Caco-2 (cell line): ENCODE results near the gene CNTNAP3B. TPM values are rescaled to one million over a fixed set of nuclear protein-coding genes. Genes with fewer than 3 reads are reported as not detected.
"Not testable (repeated sequence)": the region's sequence is repeated elsewhere in the genome, so short reads cannot be mapped to it uniquely, and the experiment has no call there.

ENCODE experiments used
- BruUV-seq: library from RNA; stranded (reverse); fragments of 400-500 nt; replicated peaks from 2 replicates; lab custom pipeline; 2021; lab: Mats Ljungman, UMichigan
- CTCF ChIA-PET: fragments of 300-600 bp; sonication (Branson Sonifier 250); formaldehyde crosslinking; loops from one replicate; lab custom pipeline; 2022; ENCODE audit warnings: antibody characterized with exemption; lab: Charles Lee
- POLR2A ChIA-PET: fragments of 300-600 bp; sonication (Branson Sonifier 250); formaldehyde crosslinking; loops from one replicate; lab custom pipeline; 2022; ENCODE audit warnings: antibody characterized with exemption; lab: Charles Lee
- DNase-seq, 2 experiments: peaks; one replicate each; pipeline versions ENCODE4 v3.0.0 to v3.0.0-alpha.2; 2020 to 2022
- H3K27me3 ChIP-seq: replicated peaks from 2 replicates; pipeline ENCODE4 v1.6.0; 2011; ENCODE audit warnings: low read length; ENCODE audit not compliant: control insufficient read depth, insufficient read depth
- H3K36me3 ChIP-seq: 2 replicates; pipeline ENCODE4 v1.5.1; 2011; ENCODE audit warnings: low read length; ENCODE audit not compliant: control insufficient read depth, insufficient read depth
- H3K4me1 ChIP-seq: fragments of 250-450 bp; sonication (Bioruptor Pico); 2 replicates; pipeline ENCODE4 v1.5.1; 2020; ENCODE audit warnings: mild to moderate bottlenecking
- H3K4me3 ChIP-seq: 2 replicates; pipeline ENCODE4 v1.5.1; 2011; ENCODE audit warnings: low read depth, mild to moderate bottlenecking, control low read depth, low read length
- H3K9me3 ChIP-seq: fragments of 250-450 bp; sonication (Bioruptor Pico); 2 replicates; pipeline ENCODE4 v1.5.1; 2020; ENCODE audit warnings: mild to moderate bottlenecking, moderate library complexity
- H3K27ac Mint-ChIP-seq: one replicate; pipeline ENCODE4 v1.8.0; 2022; ENCODE audit warnings: mixed read lengths; ENCODE audit not compliant: unreplicated experiment
- H3K27me3 Mint-ChIP-seq: one replicate; pipeline ENCODE4 v1.8.0; 2022; ENCODE audit warnings: mixed read lengths; ENCODE audit not compliant: insufficient read depth, unreplicated experiment
- H3K36me3 Mint-ChIP-seq: one replicate; pipeline ENCODE4 v1.8.0; 2022; ENCODE audit warnings: mild to moderate bottlenecking, mixed read lengths; ENCODE audit not compliant: insufficient read depth, unreplicated experiment
- H3K4me1 Mint-ChIP-seq: one replicate; pipeline ENCODE4 v1.8.0; 2022; ENCODE audit warnings: low read depth, mixed read lengths; ENCODE audit not compliant: unreplicated experiment
- H3K4me3 Mint-ChIP-seq: one replicate; pipeline ENCODE4 v1.8.0; 2022; ENCODE audit warnings: mild to moderate bottlenecking, moderate library complexity, mixed read lengths; ENCODE audit not compliant: unreplicated experiment
- H3K9me3 Mint-ChIP-seq: one replicate; pipeline ENCODE4 v1.8.0; 2022; ENCODE audit warnings: mixed read lengths; ENCODE audit not compliant: unreplicated experiment
- intact Hi-C: fragments of 100-400 bp; cut with micrococcal nuclease; formaldehyde crosslinking; loops from one replicate; pipeline ENCODE4 v1.10.0; 2022; ENCODE audit not compliant: unreplicated experiment
- total RNA-seq: library from RNA; stranded (reverse); gene quantifications from 2 replicates; pipeline ENCODE4 v1.2.3, GENCODE V29; 2022

The CNTNAP3B gene
- total RNA-seq, 1 experiment from 2014 or later, result not detected

DNA sequence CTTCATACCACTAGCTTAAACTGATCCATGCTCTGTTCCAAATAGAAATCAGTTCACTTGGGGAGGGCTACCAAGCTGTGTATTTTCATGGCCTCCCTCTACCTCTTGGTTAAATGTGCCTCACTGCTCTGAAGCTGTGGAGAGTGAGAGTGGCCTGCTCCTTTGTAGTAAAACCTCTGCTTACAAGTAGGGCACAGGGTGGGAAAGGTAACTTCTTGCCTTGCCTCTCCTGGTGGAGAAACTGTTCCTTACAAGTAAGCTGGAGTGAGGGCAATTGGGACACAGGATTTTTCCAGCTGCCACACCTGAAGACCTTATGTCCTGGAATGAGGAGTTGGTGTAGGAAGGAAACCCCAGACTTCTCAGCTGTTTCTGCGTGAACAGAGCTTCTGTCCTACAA, 211.9 kb downstream of the CNTNAP3B start:
- not testable (repeated sequence) for H3K4me1 Mint-ChIP-seq, H3K9me3 Mint-ChIP-seq, BruUV-seq

DNA sequence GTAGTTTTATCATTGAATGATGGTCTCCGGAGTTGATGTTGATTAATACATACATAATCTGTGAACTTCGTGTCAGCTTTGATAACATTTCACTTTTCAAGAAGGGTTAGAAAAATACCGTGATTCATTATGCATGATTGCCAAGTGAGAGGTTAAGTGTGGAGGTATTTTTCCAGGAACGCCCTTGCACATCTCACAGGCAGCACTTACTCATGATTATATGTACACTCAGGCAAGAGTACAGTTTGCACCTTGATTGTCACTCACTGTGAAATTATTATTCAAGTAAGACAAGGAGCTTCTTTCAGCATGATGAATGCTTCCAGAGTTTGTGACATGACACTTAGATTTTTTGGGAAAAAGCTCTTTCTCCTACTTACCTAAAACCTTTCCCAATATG, 223.7 kb downstream of the CNTNAP3B start:
- intact Hi-C loops, H3K4me1 Mint-ChIP-seq, H3K9me3 ChIP-seq: not testable (repeated sequence)

More for the DNA sequence above, 211.9 kb downstream of the CNTNAP3B start:
- H3K4me1 ChIP-seq, DNase-seq, H3K4me3 ChIP-seq, H3K27me3 ChIP-seq, intact Hi-C loops, H3K27me3 Mint-ChIP-seq, H3K36me3 ChIP-seq, POLR2A ChIA-PET, H3K36me3 Mint-ChIP-seq, H3K27ac Mint-ChIP-seq, H3K9me3 ChIP-seq, H3K4me3 Mint-ChIP-seq, CTCF ChIA-PET: not testable (repeated sequence)

DNA sequence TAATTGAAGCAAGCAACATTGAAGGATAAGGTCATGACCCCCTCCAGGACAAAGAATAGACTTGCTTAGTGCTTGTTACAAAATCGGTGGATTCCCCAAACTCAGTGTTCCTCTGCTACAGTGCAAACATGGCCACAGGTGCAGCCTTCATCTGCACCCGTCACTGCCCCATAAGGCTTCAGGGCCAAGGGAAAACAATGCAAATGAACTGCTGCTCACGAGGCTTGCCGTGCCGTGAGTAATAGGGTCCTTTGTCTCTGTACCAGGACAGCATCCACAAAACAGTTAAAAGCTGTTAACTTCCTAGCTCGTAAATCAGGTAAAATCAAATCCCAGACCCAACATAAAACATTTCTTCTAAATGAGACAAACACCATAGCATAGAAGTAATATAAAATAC, 226.5 kb downstream of the CNTNAP3B start:
- H3K27me3 ChIP-seq, H3K36me3 Mint-ChIP-seq, POLR2A ChIA-PET, intact Hi-C loops, H3K9me3 ChIP-seq, H3K9me3 Mint-ChIP-seq, H3K27me3 Mint-ChIP-seq, BruUV-seq, H3K27ac Mint-ChIP-seq, H3K36me3 ChIP-seq, DNase-seq, H3K4me1 Mint-ChIP-seq, H3K4me3 Mint-ChIP-seq, H3K4me1 ChIP-seq, CTCF ChIA-PET, H3K4me3 ChIP-seq: not testable (repeated sequence)

More for the DNA sequence above, 223.7 kb downstream of the CNTNAP3B start:
- H3K36me3 ChIP-seq, H3K27me3 ChIP-seq, BruUV-seq, H3K4me1 ChIP-seq, H3K4me3 Mint-ChIP-seq, H3K36me3 Mint-ChIP-seq, H3K4me3 ChIP-seq, CTCF ChIA-PET, H3K9me3 Mint-ChIP-seq, H3K27ac Mint-ChIP-seq, DNase-seq, POLR2A ChIA-PET, H3K27me3 Mint-ChIP-seq: not testable (repeated sequence)

DNA sequence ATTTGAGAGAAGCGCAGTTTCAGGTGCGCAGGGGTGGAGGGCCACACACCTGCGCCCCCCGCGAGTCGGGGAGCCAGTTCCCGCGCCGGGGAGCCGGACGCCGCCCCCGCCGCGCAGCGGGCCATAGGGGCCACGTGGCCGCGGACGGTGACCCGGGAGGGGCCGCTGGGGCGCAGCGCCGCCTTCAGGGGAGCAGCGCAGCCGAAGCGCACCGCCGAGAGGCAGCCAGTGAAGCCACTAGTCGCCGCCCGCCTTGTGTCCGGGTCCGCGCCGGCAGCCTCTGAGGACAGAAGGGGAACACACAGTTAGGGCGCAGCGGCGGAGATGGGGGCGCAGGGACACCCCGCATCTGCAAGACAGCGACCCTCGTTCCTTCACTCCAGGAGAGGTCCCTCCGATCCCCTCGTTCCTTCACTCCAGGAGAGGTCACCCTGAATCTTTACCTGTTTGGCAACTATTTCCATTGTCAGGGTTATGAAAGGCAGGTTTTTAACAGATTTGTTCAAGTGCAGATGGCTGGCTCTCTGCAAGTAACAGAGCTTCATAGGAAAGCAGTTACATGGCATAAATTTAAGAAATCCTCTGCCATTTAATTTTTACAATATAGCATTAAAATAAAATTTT, 230.4 kb downstream of the CNTNAP3B start:
- intact Hi-C loops, H3K27me3 Mint-ChIP-seq, POLR2A ChIA-PET, CTCF ChIA-PET, H3K36me3 Mint-ChIP-seq, H3K9me3 ChIP-seq, BruUV-seq, H3K36me3 ChIP-seq, H3K27me3 ChIP-seq, H3K4me1 ChIP-seq, H3K4me1 Mint-ChIP-seq, H3K4me3 ChIP-seq, DNase-seq, H3K4me3 Mint-ChIP-seq, H3K27ac Mint-ChIP-seq, H3K9me3 Mint-ChIP-seq: not testable (repeated sequence)

GRCh38 chr9:41874557-41874956, 254.7 kb downstream of the CNTNAP3B start:
- intact Hi-C loops, H3K4me1 Mint-ChIP-seq, H3K4me3 ChIP-seq, H3K9me3 ChIP-seq, H3K4me3 Mint-ChIP-seq, CTCF ChIA-PET, H3K27me3 Mint-ChIP-seq, POLR2A ChIA-PET, H3K4me1 ChIP-seq, H3K36me3 Mint-ChIP-seq, H3K27ac Mint-ChIP-seq, BruUV-seq, H3K27me3 ChIP-seq, H3K36me3 ChIP-seq, H3K9me3 Mint-ChIP-seq, DNase-seq: not testable (repeated sequence)

DNA sequence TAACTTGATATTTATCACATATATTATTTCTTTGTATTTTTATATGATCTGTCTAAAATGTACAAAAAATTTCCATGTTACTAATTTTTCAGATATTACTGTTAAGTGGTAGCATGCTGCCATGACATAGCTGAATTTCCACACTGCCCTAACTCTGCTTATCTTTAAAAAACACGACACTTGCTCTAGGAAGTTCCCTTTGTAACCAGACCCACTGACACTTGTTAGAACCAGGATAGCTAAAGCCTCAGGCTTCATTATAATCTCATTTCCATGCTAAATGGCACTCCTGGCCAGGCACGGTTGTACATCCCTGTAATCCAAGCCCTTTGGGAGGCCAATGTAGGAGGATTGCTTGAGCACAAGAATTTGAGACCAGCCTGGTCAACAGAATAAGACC, 273.8 kb downstream of the CNTNAP3B start:
- H3K36me3 Mint-ChIP-seq, H3K27ac Mint-ChIP-seq, H3K4me3 Mint-ChIP-seq, H3K9me3 Mint-ChIP-seq, H3K27me3 ChIP-seq, H3K4me1 ChIP-seq, H3K9me3 ChIP-seq, DNase-seq, H3K4me1 Mint-ChIP-seq, CTCF ChIA-PET, POLR2A ChIA-PET, BruUV-seq, H3K36me3 ChIP-seq, H3K27me3 Mint-ChIP-seq, intact Hi-C loops, H3K4me3 ChIP-seq: not testable (repeated sequence)

GRCh38 chr9:41851848-41852740, 277.1 kb downstream of the CNTNAP3B start:
- H3K4me1 ChIP-seq, DNase-seq, H3K4me3 Mint-ChIP-seq, intact Hi-C loops, BruUV-seq, H3K4me3 ChIP-seq, POLR2A ChIA-PET, H3K27ac Mint-ChIP-seq, H3K36me3 Mint-ChIP-seq, H3K9me3 ChIP-seq, CTCF ChIA-PET, H3K27me3 ChIP-seq, H3K4me1 Mint-ChIP-seq, H3K9me3 Mint-ChIP-seq, H3K36me3 ChIP-seq, H3K27me3 Mint-ChIP-seq: not testable (repeated sequence)
